ENCODE measurements around the gene SAFB.

Gene SAFB

DNA sequence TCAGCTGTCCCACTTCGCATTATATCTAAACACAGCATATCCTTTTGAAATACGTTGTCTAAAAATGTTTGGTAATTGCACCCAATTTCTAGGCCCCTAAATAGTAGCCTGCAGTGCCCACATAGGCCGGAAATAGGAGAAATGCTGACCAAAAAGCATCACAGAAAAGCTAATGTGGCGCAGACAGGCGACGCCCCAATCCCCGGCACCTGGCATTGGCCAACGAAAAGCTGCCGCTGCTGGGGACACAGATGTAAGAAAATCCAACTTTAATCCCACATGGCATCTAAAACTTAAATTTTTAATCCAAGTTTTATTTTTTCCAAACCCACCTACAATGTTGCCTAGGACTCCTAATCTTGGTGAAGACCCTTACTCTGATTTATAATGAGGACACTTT is 4.3 kb upstream of the SAFB start:
- Histone ChIP-seq H3K4me1 (no peaks in the 10 kb centered on the region), H3K9me3 (ENCODE audit: control insufficient read depth, low read length) (no peaks in the 10 kb centered on the region), H3K79me2 (peaks cover 52% of the 10 kb centered on the region), H3K4me3 (ENCODE audit: low read depth, low read length) (no peak overlapping the region), H3K27me3 (ENCODE audit: control insufficient read depth, insufficient read depth, low read length) (no peaks in the 10 kb centered on the region), H3K4me2 (ENCODE audit: low read length) (no peak overlapping the region), H3K36me3 (ENCODE audit: control insufficient read depth, insufficient read depth, low read length) (no peaks in the 10 kb centered on the region), H3K9ac (no peak overlapping the region), H3K27ac (no peak overlapping the region), H2AFZ (no peak overlapping the region)
- no peak for TF ChIP-seq CTCF (IDR thresholded peaks at IDR 0.05)

GRCh38 chr19:5619946-5620345 is 2.9 kb upstream of the SAFB start:
- Histone ChIP-seq H3K4me3 (ENCODE audit: low read depth, low read length) (no peak overlapping the region), H3K79me2 (peaks cover 54% of the 10 kb centered on the region), H3K9me3 (ENCODE audit: control insufficient read depth, low read length) (no peaks in the 10 kb centered on the region), H3K27ac (no peak overlapping the region), H3K9ac (no peak overlapping the region), H3K36me3 (ENCODE audit: control insufficient read depth, insufficient read depth, low read length) (no peaks in the 10 kb centered on the region), H2AFZ (no peak overlapping the region), H3K4me2 (ENCODE audit: low read length) (no peak overlapping the region), H3K27me3 (ENCODE audit: control insufficient read depth, insufficient read depth, low read length) (no peaks in the 10 kb centered on the region), H3K4me1 (peaks cover 4% of the 10 kb centered on the region)
- TF ChIP-seq CTCF (IDR thresholded peaks at IDR 0.05), result no peak

DNA sequence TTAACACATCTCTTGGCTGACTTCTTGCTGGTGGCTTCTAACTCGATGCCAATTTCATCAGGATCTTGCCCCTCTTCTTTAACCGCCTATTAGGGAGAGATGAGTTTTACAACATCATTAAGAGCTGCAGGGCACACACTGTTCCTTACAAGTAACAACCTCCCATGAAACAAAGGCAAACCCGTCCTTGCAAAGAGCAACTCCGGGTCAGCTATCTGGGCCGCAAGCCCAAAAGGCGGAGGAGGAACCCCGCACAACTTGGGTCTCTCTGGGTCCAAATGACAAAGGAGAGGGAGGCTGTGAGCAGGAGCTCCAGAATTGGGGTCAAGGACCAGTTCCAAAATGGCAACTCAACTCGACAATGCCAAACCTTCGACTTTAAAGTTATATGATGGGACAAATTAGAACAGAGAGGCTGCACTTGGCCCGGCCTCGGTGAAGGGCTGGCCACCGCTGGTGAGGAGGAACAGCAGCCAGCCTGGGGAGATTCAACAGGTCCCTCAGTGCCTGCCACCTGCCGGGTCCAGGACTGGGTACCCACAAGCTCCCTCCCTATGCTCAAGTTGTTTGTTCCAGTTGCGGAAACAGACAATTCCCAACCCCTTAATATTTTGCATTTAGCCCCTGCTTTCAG is 1.5 kb upstream of the SAFB start:
- H3K79me2 ChIP-seq, result peaks cover 64% of the 10 kb centered on the region
- peak overlapping the region; percentile 95 for H3K4me3 ChIP-seq (ENCODE audit: low read depth, low read length)
- no peak overlapping the region for H3K9ac ChIP-seq
- H2AFZ ChIP-seq, result peak overlapping the region; percentile 95
- no peaks in the 10 kb centered on the region for H3K27me3 ChIP-seq (ENCODE audit: control insufficient read depth, insufficient read depth, low read length)
- H3K4me2 ChIP-seq (ENCODE audit: low read length), result peak overlapping the region; percentile 84
- no peaks in the 10 kb centered on the region for H3K36me3 ChIP-seq (ENCODE audit: control insufficient read depth, insufficient read depth, low read length)
- H3K4me1 ChIP-seq, result peaks cover 8% of the 10 kb centered on the region
- TF ChIP-seq CTCF (IDR thresholded peaks at IDR 0.05), result no peak
- peak overlapping the region; percentile 94 for H3K27ac ChIP-seq
- H3K9me3 ChIP-seq (ENCODE audit: control insufficient read depth, low read length), result no peaks in the 10 kb centered on the region

DNA sequence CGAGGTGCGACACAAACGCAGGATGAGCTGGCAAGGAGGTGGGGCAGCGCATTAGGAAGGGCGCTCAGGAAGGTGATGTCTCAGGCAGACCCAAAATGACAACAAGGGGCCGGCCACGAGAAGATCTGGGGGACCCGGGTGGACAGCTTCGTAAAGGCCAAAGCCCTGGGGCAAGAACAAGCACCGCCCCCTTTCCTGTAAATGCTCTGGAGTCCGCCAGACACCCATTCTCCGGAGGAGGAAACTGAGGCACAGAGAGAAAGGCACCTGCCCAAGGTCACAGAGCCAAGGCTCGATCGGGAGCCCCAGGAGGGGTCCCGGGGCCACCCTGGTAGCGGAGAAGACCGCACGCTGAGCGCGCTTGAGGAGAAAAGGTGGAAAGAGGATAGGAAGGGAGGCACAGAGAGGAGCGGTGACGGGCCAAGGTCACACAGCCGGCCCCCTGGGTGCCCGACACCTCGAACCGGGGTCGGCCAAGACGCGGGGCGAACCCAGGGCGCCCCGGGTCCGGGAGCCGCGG is 878 bp upstream of the SAFB start:
- H3K36me3 ChIP-seq (ENCODE audit: control insufficient read depth, insufficient read depth, low read length), result no peaks in the 10 kb centered on the region

More for the DNA sequence above, 878 bp upstream of the SAFB start:
- Histone ChIP-seq H3K9me3 (ENCODE audit: control insufficient read depth, low read length) (no peaks in the 10 kb centered on the region), H3K9ac (peak overlapping the region; percentile 96), H3K4me1 (peaks cover 11% of the 10 kb centered on the region), H3K4me3 (ENCODE audit: low read depth, low read length) (peak overlapping the region; percentile 95), H3K27ac (peak overlapping the region; percentile 94), H2AFZ (peak overlapping the region; percentile 95), H3K4me2 (ENCODE audit: low read length) (peak overlapping the region; percentile 84), H3K79me2 (peaks cover 70% of the 10 kb centered on the region), H3K27me3 (ENCODE audit: control insufficient read depth, insufficient read depth, low read length) (no peaks in the 10 kb centered on the region)
- no peak for TF ChIP-seq CTCF (IDR thresholded peaks at IDR 0.05)
